Stimulated activated CD4-positive, alpha-beta T cell treated with anti-CD3 and anti-CD28 coated beads, Interleukin-2, amount 100 ng/mL, for 24 hours (primary cell): ENCODE results near the gene AFF2.
"Not testable (repeated sequence)": the region's sequence is repeated elsewhere in the genome, so short reads cannot be mapped to it uniquely, and the experiment has no call there.

Experiments
- DNase-seq, 2 donors: peaks; one replicate each; pipeline ENCODE4 v3.0.0-alpha.2; 2020

Gene AFF2

DNA sequence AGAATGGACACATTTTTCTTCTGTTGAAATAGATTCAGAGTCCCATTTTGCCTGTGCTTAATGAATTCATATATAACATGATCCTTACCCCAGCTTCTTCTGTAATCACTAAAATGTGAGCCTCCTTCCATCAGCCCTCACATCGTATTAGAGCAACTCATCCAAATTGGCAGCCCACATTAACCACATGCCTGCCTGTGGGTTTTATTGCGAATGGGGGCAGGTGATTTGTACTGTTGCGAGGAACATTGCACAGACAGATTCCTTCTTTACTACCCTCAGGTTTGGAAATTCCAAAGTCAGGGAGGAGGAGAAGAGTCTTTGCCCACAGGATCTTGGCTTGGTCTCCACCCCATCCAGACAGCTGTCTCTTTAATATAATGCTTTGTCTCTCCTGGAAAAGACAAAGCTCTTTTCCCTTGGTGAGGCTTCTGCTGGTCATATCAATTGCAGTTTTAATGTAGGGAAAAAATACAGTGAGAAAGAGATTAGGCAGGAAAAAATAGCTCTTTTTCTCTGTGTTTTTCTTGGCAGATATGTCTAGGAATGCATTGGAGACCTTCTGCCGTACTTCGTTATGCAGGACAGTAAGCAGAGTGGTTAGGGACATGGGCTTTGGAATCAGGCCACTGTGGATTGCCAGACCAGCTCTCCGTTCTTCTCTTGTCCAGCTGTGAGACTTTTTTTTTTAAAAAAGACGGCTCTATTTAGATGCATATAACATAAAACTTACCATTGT lies 371.2 kb downstream of the AFF2 start:
- no peak for DNase-seq

DNA sequence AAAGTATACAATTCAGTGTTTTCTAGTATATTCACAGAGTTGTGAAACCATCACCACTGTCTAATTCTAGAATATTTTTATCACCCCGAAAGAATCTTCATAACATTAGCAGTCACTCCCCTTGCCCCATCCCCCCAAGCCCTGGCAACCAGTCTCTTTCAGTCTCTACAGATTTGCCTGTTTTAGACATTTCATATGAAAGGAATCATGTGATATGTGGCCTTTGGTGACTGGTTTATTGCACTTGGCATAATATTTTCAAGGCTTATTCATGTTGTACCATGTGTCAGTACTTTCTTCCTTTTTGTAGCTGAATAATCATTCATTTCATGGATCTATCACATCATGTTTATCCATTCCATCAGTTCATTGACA lies 371.7 kb downstream of the AFF2 start:
- DNase-seq, result no peak

DNA sequence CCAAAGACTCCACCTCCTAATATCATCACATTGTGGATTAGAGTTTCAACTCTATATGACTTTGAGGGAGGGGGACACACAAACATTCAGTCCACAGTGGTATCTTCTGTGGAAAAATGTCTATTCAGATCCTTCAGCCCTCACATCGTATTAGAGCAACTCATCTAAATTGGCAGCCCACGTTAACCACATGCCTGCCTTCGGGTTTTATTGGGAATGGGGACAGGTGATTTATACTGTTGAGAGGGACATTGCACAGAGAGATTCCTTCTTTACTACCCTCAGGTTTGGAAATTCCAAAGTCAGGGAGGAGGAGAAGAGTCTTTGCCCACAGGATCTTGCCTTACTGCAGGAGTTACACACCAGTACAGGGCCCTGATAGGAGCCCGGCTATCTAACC lies 372.5 kb downstream of the AFF2 start:
- DNase-seq, result no peak

DNA sequence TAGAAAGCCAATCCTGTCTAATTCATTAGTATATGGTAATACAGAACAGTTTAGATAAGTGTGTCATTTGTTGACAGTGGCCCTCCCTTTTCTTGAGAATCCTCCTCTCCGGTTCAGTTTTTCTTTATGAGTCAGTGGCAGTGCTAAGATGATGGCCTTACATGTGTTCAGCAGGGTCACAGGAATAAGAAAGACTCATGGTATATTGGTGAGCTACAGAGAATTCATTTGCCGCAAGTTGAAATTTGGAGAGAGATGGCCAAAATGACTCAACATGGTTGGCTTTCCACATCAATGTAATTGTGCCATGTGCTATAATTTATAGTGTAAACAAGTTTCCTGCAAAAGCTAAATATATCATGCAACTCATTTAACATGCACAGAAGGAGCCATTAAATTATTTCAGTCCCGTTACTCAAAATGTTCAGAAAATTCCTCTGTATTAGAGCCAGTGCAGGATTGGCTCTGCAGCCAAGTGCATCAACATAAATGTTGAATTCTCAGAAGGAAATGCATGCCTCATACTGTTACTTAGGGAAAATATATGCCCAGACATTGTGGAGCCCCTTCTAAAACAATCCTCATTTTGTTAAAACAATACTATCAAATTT lies 374.3 kb downstream of the AFF2 start:
- no peak for DNase-seq

DNA sequence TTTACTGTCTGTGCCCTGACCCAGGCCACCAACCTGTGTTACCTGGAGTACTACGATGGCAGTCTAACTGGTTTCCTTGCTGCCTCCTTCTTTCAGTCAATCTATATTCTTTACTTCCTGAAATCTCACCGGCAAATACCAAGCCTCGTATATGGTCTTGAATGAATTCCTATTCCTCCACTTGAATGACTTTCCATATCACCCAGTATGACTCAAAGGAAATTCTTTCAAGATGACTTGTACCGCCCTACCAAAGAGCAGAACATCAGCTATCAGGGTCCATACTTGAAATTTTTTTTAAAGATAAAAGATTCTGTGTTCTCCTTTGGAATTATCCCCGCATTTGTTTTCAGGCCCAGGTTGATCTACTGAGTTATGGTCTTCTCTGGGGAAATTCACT lies 378.0 kb downstream of the AFF2 start:
- no peak for DNase-seq

DNA sequence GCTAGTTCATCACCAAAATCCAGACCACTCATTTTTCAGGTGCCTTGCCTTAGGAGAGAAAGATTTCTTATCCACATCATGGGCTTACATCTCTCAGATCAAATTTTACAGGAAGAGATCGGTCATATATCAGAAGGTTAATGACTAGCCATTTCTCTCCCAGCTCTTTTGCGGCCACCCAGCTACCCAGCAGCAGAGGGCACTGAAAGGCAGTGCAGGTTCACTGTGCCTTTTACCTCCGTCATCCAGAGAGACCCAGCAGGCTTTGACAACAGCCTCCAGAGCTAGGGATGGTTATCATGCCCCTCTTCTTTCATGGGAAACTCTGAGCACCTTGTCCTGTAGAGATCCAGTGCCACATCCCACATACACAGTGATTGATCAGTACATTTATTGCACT lies 384.8 kb downstream of the AFF2 start:
- no peak for DNase-seq

DNA sequence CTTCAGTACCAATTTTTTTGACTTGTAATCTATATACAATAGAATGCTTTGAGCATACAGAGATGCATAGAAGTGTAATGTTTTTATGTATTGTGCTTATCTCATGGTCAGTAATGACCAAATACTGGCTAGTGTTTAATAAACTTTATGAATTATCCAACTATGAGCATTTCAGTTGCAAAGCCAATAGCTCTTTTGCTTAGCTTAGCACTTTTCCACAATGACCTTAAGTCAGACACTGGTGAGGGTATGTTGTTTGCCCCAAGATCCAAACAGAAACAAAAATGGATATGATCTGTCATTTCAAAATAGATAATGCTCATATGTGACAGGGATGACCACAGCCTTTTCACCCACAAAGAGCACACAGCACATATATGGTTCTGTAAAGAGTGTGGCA lies 393.0 kb downstream of the AFF2 start:
- DNase-seq, result no peak

DNA sequence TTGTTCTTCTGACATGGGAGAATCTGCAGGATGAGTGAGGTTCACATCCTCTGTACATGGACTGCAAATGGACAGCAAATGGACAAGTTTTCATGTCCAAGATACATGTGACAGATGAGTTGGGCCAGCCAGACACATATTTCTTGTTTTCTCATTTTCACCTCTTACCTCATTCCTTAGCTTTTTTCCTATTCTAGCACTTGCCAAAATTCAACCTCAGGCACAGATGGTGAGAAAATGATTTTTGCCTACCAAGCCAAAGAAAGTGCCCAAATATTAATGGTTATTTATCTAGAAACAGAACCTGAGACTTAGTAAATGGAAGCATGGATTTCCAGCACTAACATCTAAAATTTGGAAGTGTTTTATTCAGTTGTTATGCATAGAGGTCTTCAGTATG lies 402.2 kb downstream of the AFF2 start:
- no peak for DNase-seq

DNA sequence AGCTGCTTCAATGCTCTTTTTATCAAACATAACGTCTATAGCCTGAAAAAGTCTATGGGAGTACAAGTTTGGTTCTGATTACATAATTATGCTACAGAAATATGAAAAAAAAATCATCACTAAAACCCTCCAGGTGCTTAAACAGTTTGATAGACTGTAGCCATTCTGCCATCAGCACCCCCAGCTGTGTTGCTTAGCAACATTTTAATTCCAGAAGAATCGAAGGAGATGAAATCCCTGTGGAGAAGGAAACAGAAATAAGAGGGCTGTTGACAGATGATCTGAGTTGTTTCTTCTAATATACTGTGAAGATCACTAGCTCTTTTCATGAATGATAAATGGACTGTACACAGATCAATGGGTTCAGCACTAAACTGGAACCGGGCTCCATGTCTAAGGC lies 402.8 kb downstream of the AFF2 start:
- no peak for DNase-seq

DNA sequence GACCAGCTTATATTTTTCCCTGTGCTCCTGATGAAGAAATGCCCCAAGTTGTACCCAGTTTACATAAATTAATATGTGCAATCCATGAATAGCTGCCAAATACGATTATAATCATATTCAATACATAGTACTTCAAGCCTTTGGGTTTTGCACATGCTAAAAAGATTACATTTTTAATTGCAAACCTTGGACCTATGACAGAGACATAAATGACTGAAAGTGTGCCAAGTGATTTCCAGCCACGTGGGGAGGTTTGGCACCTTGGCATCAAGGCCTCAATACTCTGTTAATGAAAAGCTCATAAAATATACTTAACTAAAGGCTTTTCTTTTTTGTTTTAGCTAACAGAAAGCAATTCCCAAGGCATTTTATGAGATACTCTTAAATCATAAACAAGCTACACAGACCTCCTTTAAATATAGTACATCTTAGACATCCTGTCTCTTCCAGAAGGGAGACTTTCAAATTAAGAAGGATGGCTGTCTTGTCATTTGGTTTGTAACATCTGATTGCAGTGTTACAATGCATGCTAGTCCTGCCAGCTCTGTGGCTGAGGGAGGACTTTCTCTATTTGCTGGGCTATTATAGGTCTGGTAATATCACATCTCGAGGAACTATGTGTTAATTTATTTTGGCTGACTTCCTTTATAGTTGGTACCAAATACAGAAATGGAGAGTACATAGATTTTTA lies 404.1 kb downstream of the AFF2 start:
- DNase-seq, result no peak

DNA sequence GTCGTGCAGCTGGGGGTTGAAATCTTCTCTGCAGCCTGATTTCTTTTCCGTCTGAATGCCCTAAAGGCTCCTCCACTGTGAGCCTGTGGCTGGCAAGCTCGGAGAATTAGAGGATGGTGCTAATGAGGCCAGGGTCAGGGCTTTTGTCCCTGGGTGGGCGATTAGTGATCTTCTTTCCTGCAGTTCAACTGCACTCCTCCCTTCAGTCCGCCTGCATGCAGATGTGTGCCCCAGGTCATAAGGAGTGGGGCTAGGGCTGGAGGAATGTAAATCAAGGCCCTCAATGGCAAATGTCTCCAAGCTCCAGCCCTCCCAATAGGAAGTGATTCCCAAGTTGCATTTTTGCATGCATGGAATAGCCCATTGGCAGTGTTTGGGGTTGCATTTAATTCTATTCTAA lies 405.0 kb downstream of the AFF2 start:
- DNase-seq, result no peak

DNA sequence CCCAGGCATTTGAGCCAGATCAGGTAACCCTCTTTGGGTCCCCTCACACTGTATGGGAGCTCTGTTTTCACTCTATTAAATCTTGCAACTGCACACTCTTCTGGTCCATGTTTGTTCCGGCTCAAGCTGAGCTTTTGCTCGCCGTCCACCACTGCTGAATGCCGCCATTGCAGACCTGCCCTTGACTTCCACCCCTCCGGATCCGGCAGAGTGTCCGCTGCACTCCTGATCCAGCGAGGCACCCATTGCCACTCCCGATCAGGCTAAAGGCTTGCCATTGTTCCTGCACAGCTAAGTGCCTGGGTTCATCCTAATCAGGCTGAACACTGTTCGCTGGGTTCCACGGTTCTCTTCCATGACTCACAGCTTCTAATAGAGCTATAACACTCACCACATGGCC lies 406.2 kb downstream of the AFF2 start:
- not testable (repeated sequence) for DNase-seq

DNA sequence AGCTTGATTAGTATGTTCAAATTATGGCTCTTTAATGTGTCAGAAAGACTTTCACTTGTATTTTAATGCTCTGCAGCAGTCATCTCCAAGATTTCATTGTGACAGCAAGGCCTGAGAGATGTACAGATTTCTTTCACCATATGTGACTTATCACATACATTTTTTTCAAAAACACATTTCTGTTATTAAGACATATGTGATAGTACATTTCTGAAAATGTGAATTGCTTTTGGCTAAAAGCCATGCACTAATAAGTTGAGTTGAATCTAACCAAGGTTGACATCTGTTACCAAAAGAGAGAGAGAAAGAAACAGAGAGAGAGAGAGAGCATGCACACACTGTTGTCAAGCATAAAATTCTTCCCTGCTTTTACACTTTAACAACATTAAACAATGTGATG lies 409.3 kb downstream of the AFF2 start:
- no peak for DNase-seq

DNA sequence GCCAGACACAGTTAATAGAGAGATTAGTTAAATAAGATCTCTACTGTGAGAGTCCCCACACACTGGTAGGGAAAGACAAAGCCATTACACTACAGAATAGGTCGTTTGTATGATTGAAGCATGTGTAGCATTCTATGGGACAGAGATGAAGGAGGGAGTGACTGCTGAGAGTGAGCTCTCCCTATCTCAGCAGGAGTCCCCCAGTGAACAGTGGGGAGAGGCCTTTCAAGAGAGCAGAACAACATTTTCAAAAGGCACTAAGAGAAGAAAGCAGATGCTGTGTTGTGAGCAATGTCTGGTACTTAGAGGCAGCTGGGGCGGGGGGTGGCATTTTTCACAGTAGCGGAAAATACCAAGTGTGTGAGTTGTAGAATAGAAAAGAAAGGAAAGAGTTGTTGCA lies 413.6 kb downstream of the AFF2 start:
- no peak for DNase-seq

DNA sequence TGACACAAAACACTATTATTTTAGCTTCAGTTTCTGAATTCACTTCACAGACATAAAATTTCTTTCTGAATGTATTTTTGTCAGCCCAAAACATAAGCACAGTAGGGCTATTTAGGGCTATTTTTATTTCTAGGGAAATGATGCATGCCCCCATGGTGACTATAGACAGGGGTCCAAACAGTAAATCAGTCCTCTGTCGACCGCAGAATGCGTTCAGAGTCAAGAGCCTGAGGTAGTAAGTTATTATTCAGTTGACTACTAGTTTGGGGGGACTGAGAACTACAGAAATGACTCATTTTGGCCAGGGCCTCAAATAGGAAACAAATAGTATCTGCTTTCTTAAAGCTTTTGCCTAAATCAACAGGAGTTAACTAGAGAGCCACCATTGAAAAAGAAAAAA lies 414.4 kb downstream of the AFF2 start:
- no peak for DNase-seq

DNA sequence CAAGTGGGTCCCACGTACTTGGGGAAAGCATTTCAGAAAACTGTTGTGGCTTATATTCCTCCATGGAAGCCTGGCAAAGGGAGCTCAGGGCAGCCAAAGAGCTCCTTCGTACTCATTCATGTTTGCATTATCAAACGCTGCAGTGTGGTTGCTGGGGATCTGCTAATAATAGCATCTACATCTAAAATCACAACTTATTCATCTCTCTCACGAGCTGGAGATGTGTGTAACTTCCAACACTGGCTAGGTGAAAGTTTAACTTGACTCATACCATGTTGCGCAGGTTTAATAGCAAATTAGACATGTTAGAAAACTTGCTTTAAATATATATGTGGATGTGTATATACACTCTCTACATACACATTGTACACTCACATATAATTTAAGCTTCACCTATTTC lies 415.1 kb downstream of the AFF2 start:
- DNase-seq, result no peak

DNA sequence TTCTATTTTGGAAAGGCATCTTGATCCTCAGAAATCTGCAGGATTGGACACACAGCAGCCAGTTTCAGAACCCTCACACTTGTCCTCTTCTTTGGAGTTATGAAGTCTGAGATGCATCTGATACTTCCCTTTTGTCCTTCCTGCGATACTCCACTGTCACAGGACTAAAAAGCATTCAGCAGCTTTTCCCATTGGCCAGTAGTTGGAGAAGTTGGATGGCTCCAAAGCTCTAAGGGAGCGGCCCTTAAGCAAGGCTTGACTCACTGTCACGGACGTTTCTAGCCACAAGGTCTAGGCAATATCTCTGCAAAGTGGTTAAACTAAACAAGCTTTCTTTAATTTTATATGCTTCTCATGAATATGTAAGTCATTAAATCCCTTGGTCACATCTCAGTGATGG lies 417.0 kb downstream of the AFF2 start:
- no peak for DNase-seq

DNA sequence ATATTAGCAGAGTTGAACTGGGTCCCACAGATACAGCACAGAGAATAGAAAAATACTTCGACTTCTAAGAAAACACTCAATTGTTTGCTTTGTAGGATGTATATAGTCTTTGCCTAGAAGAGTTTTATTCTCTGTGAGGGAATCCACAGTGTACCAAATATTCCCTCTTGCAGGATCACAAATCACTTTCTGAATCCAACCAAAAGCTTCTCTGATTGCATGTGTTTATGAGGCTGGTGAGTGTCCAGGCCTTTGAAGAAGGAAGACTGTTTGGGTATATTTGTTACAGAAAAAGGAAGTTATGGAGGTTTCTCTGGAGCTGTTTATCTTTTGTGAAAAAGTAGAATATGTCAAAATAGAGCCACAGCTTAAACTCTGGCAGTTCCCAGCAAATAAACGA lies 423.2 kb downstream of the AFF2 start:
- no peak for DNase-seq

DNA sequence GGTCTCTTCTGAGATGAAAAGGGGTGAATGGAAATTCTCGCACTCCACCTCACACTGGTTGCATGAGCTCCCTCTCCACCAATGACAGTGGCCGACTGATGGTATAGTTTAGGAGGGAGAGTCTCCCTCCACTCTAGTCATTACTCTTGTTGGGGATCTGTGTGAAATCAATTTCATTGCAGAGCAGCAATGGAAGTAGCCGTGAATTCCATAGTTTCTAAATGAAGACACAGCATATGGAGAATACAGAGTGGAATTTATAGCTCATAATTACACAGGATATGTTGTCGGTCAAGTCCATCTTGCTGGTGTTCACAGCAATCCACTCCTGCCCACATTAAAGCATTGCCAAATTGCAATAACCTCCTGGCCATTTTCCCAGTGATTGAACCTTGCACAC lies 426.0 kb downstream of the AFF2 start:
- no peak for DNase-seq

DNA sequence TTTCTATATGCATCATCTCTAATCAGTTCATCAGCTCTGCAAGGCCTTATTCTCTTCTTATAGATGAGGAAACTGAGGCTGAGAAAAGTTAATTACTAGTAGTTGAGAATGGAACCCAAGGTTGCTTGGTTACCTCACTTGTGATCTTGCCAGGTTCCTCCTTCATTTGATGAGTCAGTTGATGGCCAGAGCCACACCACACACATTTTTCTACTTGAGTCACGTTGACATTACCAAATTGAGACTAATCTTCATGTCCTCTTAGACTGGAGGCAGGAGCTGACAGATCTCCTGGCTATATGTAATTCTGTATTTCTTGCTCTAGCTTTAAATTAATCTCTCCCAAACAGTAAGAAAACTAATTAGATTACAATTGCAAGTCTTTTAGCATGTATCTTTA lies 428.4 kb downstream of the AFF2 start:
- DNase-seq, result no peak

DNA sequence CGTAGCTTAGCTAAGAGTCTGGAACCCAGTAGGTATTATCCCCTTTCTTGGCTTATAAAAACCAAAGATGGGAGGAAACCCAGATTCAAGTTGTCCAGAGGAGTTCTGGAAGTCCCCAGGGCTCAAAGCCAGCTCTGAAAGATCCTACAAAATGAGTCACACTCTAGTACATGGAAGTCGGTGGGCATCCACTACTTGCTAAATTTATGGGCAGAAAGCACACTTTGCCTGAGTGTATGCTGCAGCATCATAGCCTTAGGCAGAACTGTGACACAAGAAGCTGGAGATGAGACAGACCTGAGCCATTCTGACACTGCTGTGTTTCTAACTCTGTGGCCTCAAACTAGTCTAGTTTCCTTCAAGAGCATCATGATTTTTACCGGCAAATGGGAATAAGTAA lies 429.3 kb downstream of the AFF2 start:
- no peak for DNase-seq

DNA sequence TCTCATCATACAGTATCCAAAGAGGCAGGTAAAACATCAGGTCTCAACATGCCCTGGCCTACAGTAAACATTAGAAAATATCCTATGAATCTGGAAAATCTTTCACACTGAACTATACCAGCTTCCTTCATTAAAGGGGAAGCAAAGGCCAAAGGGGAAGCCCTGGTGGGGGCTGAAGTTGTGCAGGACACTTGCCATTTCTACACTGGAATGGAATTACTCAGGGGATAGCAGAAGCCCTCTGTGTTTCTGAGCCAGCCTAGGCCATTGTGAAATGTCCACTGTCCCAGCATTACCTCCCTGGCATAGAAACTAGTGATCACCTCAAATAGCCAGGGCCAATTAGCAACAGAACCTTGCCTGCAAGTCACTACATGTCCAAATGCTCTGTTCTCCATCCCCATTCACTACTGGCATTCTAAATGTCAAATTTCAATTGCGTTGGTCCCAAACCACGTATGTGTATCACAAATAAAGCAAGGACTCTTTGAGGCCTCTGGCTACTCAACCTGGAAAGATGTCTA lies 429.9 kb downstream of the AFF2 start:
- DNase-seq, result no peak

DNA sequence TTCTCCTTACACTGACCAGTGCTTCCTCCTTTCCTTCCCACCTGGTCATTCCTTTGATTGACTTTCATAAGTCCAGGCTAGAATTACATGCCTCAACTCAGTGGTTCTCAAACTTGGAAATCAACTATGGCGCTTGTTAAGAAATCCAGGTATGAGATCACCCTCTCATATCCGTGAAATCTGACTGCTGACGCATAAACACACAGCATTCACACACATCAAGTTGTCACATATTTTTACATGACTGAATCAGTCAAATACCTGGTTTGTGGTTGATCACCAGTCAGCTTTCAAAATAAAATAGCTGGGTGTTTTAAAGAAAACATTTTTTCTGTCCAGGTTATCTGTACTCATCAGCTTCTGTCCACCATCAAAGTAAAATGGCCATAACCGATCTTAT lies 433.5 kb downstream of the AFF2 start:
- no peak for DNase-seq

DNA sequence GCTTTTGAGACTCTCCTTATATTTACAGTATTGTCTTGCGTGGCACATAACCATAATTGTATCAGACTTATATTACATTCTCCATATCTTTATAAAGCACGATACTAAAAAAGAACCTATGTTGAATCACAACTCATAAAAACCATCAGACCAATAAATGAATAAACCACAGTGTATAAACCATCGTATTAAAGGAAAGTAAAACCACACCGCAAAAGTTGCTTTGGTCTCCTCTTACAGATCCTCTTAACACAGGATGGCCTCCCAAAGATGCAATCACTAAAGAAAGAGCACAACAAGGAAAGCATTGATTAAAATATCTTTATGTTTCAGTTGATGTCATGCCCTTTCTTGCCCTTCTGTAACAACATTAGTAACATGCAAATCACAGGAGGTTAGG lies 437.9 kb downstream of the AFF2 start:
- no peak for DNase-seq
